ENCODE measurements around the gene PTBP1.
A peak's percentile ranks its signal among the peaks of the same experiment; 100 is the strongest.
"Not testable (repeated sequence)": the region's sequence is repeated elsewhere in the genome, so short reads cannot be mapped to it uniquely, and the experiment has no call there.

PTBP1 gene

GRCh38 chr19:853014-853585, 55.8 kb downstream of the PTBP1 start:
- no peak overlapping the region for H2BK12ac ChIP-seq (ENCODE audit: low read length)
- no peak overlapping the region for H2AFZ ChIP-seq (ENCODE audit: low read length)
- peaks cover 0 to 3% of the 10 kb centered on the region in 2 donors for H3K4me1 ChIP-seq (ENCODE audit: control insufficient read depth in 2 of 2, insufficient read depth in 1 of 2, low read depth in 1 of 2, low read length in 2 of 2)
- WGBS, 2 donors (ENCODE audit: extremely low coverage in 2 of 2, insufficient read length in 2 of 2, insufficient replicate concordance in 1 of 2) = no CpG with 5 or more reads among the region's 67 CpGs
- H3K4me3 ChIP-seq (ENCODE audit: low read length in 2 of 2) = no peak overlapping the region
- no peak overlapping the region for H4K8ac ChIP-seq (ENCODE audit: low read depth, low read length)
- no peaks in the 10 kb centered on the region for H3K36me3 ChIP-seq (replicated peaks in 1 of 2; ENCODE audit: control insufficient read depth in 2 of 2, insufficient read depth in 2 of 2, low read length in 2 of 2)
- DNase-seq (ENCODE audit: low spot score) = no peak
- H3K4ac ChIP-seq (ENCODE audit: low read length) = no peak overlapping the region
- no peak overlapping the region for H3K23ac ChIP-seq (ENCODE audit: low read depth, low read length, poor library complexity)
- H2AK5ac ChIP-seq (ENCODE audit: low read depth, low read length) = peak overlapping the region; percentile 46
- H2BK120ac ChIP-seq (ENCODE audit: low read depth, low read length) = no peak overlapping the region
- H3K4me2 ChIP-seq (ENCODE audit: insufficient read depth, low read length, poor library complexity, severe bottlenecking) = no peak overlapping the region
- no peak overlapping the region for H3K14ac ChIP-seq (ENCODE audit: low read length)
- H3K27me3 ChIP-seq (ENCODE audit: control insufficient read depth in 3 of 3, insufficient read depth in 3 of 3, low read depth in 1 of 3, low read length in 3 of 3) = peaks cover 0 to 6% (median 0%) of the 10 kb centered on the region in 3 experiments
- no peaks in the 10 kb centered on the region for H3K9me3 ChIP-seq (replicated peaks in 1 of 2; ENCODE audit: control insufficient read depth in 2 of 2, insufficient read depth in 1 of 2, low read depth in 1 of 2, low read length in 2 of 2)
- no peak overlapping the region for H3K27ac ChIP-seq (replicated peaks; ENCODE audit: low read length)
- no peak overlapping the region for H2BK5ac ChIP-seq (ENCODE audit: low read length)
- no peak overlapping the region for H3K18ac ChIP-seq (ENCODE audit: low read length)
- H3K9ac ChIP-seq (ENCODE audit: low read depth, low read length, poor library complexity) = no peak overlapping the region
- no peak overlapping the region for H2BK15ac ChIP-seq (ENCODE audit: low read length)
- no peaks in the 10 kb centered on the region for H3K79me1 ChIP-seq (ENCODE audit: low read depth, low read length)
- no peak overlapping the region for H4K91ac ChIP-seq (ENCODE audit: low read depth, low read length, poor library complexity)

- not testable (repeated sequence) for H3K14ac ChIP-seq (ENCODE audit: low read length); H3K9me3 ChIP-seq (replicated peaks in 1 of 2; ENCODE audit: control insufficient read depth in 2 of 2, insufficient read depth in 1 of 2, low read depth in 1 of 2, low read length in 2 of 2); H2BK15ac ChIP-seq (ENCODE audit: low read length); H3K23ac ChIP-seq (ENCODE audit: low read depth, low read length, poor library complexity); H3K18ac ChIP-seq (ENCODE audit: low read length); H3K36me3 ChIP-seq (replicated peaks in 1 of 2; ENCODE audit: control insufficient read depth in 2 of 2, insufficient read depth in 2 of 2, low read length in 2 of 2); H3K4me1 ChIP-seq (ENCODE audit: control insufficient read depth in 2 of 2, insufficient read depth in 1 of 2, low read depth in 1 of 2, low read length in 2 of 2); H3K27me3 ChIP-seq (ENCODE audit: control insufficient read depth in 3 of 3, insufficient read depth in 3 of 3, low read depth in 1 of 3, low read length in 3 of 3); H3K4me3 ChIP-seq (ENCODE audit: low read length in 2 of 2); H2BK5ac ChIP-seq (ENCODE audit: low read length); H2AFZ ChIP-seq (ENCODE audit: low read length); DNase-seq (ENCODE audit: low spot score); H2BK120ac ChIP-seq (ENCODE audit: low read depth, low read length); H3K79me1 ChIP-seq (ENCODE audit: low read depth, low read length); H2BK12ac ChIP-seq (ENCODE audit: low read length); H2AK5ac ChIP-seq (ENCODE audit: low read depth, low read length); H3K4me2 ChIP-seq (ENCODE audit: insufficient read depth, low read length, poor library complexity, severe bottlenecking); H3K9ac ChIP-seq (ENCODE audit: low read depth, low read length, poor library complexity); H4K8ac ChIP-seq (ENCODE audit: low read depth, low read length); H4K91ac ChIP-seq (ENCODE audit: low read depth, low read length, poor library complexity); H3K4ac ChIP-seq (ENCODE audit: low read length); H3K27ac ChIP-seq (replicated peaks; ENCODE audit: low read length)
- WGBS, 2 donors (ENCODE audit: extremely low coverage in 2 of 2, insufficient read length in 2 of 2, insufficient replicate concordance in 1 of 2) = no CpG with 5 or more reads among the region's 17 CpGs
Observed at GRCh38 chr19:853614-854220, 56.5 kb downstream of the PTBP1 start.

GRCh38 chr19:854549-854948, 57.3 kb downstream of the PTBP1 start:
- Histone ChIP-seq H3K4me3 (ENCODE audit: low read length in 2 of 2) (no peak overlapping the region), H2BK12ac (ENCODE audit: low read length) (no peak overlapping the region), H2AFZ (ENCODE audit: low read length) (no peak overlapping the region), H3K14ac (ENCODE audit: low read length) (no peak overlapping the region), H3K36me3 (replicated peaks in 1 of 2; ENCODE audit: control insufficient read depth in 2 of 2, insufficient read depth in 2 of 2, low read length in 2 of 2) (no peaks in the 10 kb centered on the region), H4K8ac (ENCODE audit: low read depth, low read length) (no peak overlapping the region), H2BK15ac (ENCODE audit: low read length) (no peak overlapping the region), H2BK5ac (ENCODE audit: low read length) (no peak overlapping the region), H3K23ac (ENCODE audit: low read depth, low read length, poor library complexity) (no peak overlapping the region), H3K27ac (replicated peaks; ENCODE audit: low read length) (no peak overlapping the region), H3K4me2 (ENCODE audit: insufficient read depth, low read length, poor library complexity, severe bottlenecking) (no peak overlapping the region), H3K18ac (ENCODE audit: low read length) (no peak overlapping the region), H3K79me1 (ENCODE audit: low read depth, low read length) (no peaks in the 10 kb centered on the region), H3K4me1 (ENCODE audit: control insufficient read depth in 2 of 2, insufficient read depth in 1 of 2, low read depth in 1 of 2, low read length in 2 of 2) (peaks cover 0 to 6% of the 10 kb centered on the region in 2 donors), H3K9ac (ENCODE audit: low read depth, low read length, poor library complexity) (no peak overlapping the region), H3K4ac (ENCODE audit: low read length) (no peak overlapping the region), H3K27me3 (ENCODE audit: control insufficient read depth in 3 of 3, insufficient read depth in 3 of 3, low read depth in 1 of 3, low read length in 3 of 3) (peaks cover 0 to 11% (median 11%) of the 10 kb centered on the region in 3 experiments), H3K9me3 (replicated peaks in 1 of 2; ENCODE audit: control insufficient read depth in 2 of 2, insufficient read depth in 1 of 2, low read depth in 1 of 2, low read length in 2 of 2) (peaks cover 0 to 2% of the 10 kb centered on the region in 2 donors), H4K91ac (ENCODE audit: low read depth, low read length, poor library complexity) (no peak overlapping the region), H2BK120ac (ENCODE audit: low read depth, low read length) (no peak overlapping the region), H2AK5ac (ENCODE audit: low read depth, low read length) (no peak overlapping the region)
- DNase-seq (ENCODE audit: low spot score) = no peak
- WGBS, 2 donors (ENCODE audit: extremely low coverage in 2 of 2, insufficient read length in 2 of 2, insufficient replicate concordance in 1 of 2) = no CpG with 5 or more reads among the region's 6 CpGs

GRCh38 chr19:855142-855541, 57.9 kb downstream of the PTBP1 start:
- H3K9me3 ChIP-seq (replicated peaks in 1 of 2; ENCODE audit: control insufficient read depth in 2 of 2, insufficient read depth in 1 of 2, low read depth in 1 of 2, low read length in 2 of 2) = peaks cover 0 to 2% of the 10 kb centered on the region in 2 donors
- no peak overlapping the region for H3K4ac ChIP-seq (ENCODE audit: low read length)
- peaks cover 2% of the 10 kb centered on the region for H3K79me1 ChIP-seq (ENCODE audit: low read depth, low read length)
- no peak overlapping the region for H3K27ac ChIP-seq (replicated peaks; ENCODE audit: low read length)
- peaks cover 3 to 17% (median 17%) of the 10 kb centered on the region in 3 experiments for H3K27me3 ChIP-seq (ENCODE audit: control insufficient read depth in 3 of 3, insufficient read depth in 3 of 3, low read depth in 1 of 3, low read length in 3 of 3)
- no peak overlapping the region for H2AFZ ChIP-seq (ENCODE audit: low read length)
- no peak overlapping the region for H4K91ac ChIP-seq (ENCODE audit: low read depth, low read length, poor library complexity)
- peak overlapping the region; percentile 66 for H2AK5ac ChIP-seq (ENCODE audit: low read depth, low read length)
- H3K4me2 ChIP-seq (ENCODE audit: insufficient read depth, low read length, poor library complexity, severe bottlenecking) = no peak overlapping the region
- no peak overlapping the region for H4K8ac ChIP-seq (ENCODE audit: low read depth, low read length)
- peak overlapping the region; percentile 98 for H3K23ac ChIP-seq (ENCODE audit: low read depth, low read length, poor library complexity)
- peak overlapping the region; percentile 99 for H3K14ac ChIP-seq (ENCODE audit: low read length)
- H3K36me3 ChIP-seq (replicated peaks in 1 of 2; ENCODE audit: control insufficient read depth in 2 of 2, insufficient read depth in 2 of 2, low read length in 2 of 2) = no peaks in the 10 kb centered on the region
- H3K9ac ChIP-seq (ENCODE audit: low read depth, low read length, poor library complexity) = no peak overlapping the region
- no peak overlapping the region for H2BK120ac ChIP-seq (ENCODE audit: low read depth, low read length)
- no peak overlapping the region for H2BK15ac ChIP-seq (ENCODE audit: low read length)
- WGBS, 2 donors (ENCODE audit: extremely low coverage in 2 of 2, insufficient read length in 2 of 2, insufficient replicate concordance in 1 of 2) = no CpG with 5 or more reads among the region's 12 CpGs
- H3K4me1 ChIP-seq (ENCODE audit: control insufficient read depth in 2 of 2, insufficient read depth in 1 of 2, low read depth in 1 of 2, low read length in 2 of 2) = peaks cover 0 to 6% of the 10 kb centered on the region in 2 donors
- H2BK12ac ChIP-seq (ENCODE audit: low read length) = no peak overlapping the region
- H3K18ac ChIP-seq (ENCODE audit: low read length) = peak overlapping the region; percentile 89
- H2BK5ac ChIP-seq (ENCODE audit: low read length) = no peak overlapping the region
- no peak for DNase-seq (ENCODE audit: low spot score)
- H3K4me3 ChIP-seq (ENCODE audit: low read length in 2 of 2) = no peak overlapping the region
